Kidney epithelial cell (primary cell): ENCODE measurements around the gene MTAP. TPM values are rescaled to one million over a fixed set of nuclear protein-coding genes. Genes with fewer than 3 reads are reported as not detected.

Experiments used
- DNase-seq: peaks from one replicate; pipeline ENCODE4 v3.0.0-alpha.2; 2010; ENCODE audit warnings: low read depth
- H3K27me3 ChIP-seq: 2 replicates; pipeline ENCODE4 v1.6.0; 2011; ENCODE audit warnings: low read length; ENCODE audit not compliant: control insufficient read depth, insufficient read depth
- H3K36me3 ChIP-seq: 2 replicates; pipeline ENCODE4 v1.5.1; 2011; ENCODE audit warnings: low read length; ENCODE audit not compliant: control insufficient read depth, insufficient read depth
- H3K4me3 ChIP-seq: 2 replicates; pipeline ENCODE4 v1.5.1; 2011; ENCODE audit warnings: low read depth, mild to moderate bottlenecking, control low read depth, low read length
- total RNA-seq: library from RNA; depleted of rRNA; stranded (reverse); fragments of >200 nt; gene quantifications from 2 replicates; pipeline ENCODE4 v1.2.3, GENCODE V29; 2015
- TF ChIP-seq, protein P1 (sequence below): IDR thresholded peaks from 2 replicates; pipeline ENCODE4 v1.5.1; 2011; ENCODE audit warnings: mild to moderate bottlenecking, moderate library complexity, low read length, control low read depth, inconsistent platforms; ENCODE audit not compliant: insufficient read depth, poor library complexity, severe bottlenecking

MTAP gene
- total RNA-seq, 1 donor from 2014 or later = 35.1 TPM

DNA sequence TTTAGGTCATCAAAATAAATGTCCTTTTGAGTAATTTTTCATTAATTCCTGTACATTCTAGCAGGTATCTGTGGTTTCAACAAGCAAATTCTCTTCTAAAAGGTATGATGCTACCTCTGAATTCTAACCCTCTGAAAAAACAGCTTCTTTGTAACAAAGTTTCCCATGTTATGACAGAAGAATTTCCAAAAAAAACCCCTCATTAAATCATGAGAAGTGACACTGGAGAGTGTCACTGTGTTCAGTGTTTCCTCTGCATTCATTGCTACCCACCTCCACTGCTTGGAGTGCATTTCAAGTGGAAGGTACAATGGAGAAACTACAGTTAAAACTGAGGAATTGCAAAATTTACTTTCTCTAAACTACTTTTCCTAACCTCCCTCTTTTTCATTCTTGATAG is 181.7 kb downstream of the MTAP start:
- no peak for DNase-seq
- TF ChIP-seq, protein P1, sequence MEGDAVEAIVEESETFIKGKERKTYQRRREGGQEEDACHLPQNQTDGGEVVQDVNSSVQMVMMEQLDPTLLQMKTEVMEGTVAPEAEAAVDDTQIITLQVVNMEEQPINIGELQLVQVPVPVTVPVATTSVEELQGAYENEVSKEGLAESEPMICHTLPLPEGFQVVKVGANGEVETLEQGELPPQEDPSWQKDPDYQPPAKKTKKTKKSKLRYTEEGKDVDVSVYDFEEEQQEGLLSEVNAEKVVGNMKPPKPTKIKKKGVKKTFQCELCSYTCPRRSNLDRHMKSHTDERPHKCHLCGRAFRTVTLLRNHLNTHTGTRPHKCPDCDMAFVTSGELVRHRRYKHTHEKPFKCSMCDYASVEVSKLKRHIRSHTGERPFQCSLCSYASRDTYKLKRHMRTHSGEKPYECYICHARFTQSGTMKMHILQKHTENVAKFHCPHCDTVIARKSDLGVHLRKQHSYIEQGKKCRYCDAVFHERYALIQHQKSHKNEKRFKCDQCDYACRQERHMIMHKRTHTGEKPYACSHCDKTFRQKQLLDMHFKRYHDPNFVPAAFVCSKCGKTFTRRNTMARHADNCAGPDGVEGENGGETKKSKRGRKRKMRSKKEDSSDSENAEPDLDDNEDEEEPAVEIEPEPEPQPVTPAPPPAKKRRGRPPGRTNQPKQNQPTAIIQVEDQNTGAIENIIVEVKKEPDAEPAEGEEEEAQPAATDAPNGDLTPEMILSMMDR = no peak
- H3K36me3 ChIP-seq = no peaks in the 10 kb centered on the region
- H3K4me3 ChIP-seq = no peak overlapping the region
- peaks cover 7% of the 10 kb centered on the region for H3K27me3 ChIP-seq

DNA sequence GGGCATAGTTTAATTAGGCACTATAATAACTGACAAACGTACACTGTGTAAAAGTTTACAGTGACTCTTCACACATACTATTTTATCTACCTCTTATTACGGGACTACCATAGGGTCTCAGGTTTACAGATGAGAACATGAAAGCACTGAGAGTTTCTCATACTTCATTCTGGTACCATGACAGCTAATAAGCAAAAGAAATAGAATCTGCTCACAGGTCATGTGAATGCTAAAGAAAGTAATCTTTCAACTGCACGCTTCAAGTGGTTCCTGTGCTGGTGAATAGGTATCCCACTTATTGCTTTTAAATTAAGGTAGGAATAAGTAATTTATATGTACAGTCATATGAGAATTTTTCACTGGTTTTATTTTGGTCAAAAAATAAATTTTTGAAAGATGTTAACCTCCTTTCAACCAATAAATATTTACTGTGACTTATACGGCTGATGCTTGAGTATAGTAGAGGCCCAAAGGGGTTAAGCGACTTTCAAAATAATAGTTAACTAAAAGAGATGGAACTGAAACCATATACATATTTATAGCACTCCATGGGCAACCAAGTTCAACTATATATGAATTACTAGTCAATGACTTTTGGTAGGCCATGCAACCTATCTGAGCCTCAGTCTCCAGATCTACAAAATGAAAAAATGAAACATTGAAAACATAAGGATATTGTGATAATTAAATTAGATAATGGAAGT is 183.7 kb downstream of the MTAP start:
- DNase-seq = no peak
- TF ChIP-seq, protein P1 = no peak
- peaks cover 10% of the 10 kb centered on the region for H3K27me3 ChIP-seq

More for the DNA sequence above, 183.7 kb downstream of the MTAP start:
- Histone ChIP-seq H3K4me3 (no peak overlapping the region), H3K36me3 (no peaks in the 10 kb centered on the region)

Other genes starting within 250 kb of the MTAP start
- gene CDKN2A, start 191.8 kb downstream of the MTAP start, total RNA-seq = 1.7 and 3.6 TPM in 2 replicates
- gene CDKN2B-AS1, start 192.2 kb downstream of the MTAP start, total RNA-seq = 0.04 and 0.14 TPM in 2 replicates
- gene CDKN2B, start 206.7 kb downstream of the MTAP start, total RNA-seq = 16.7 and 28.3 TPM in 2 replicates